Measurements from ENCODE around the gene MEP1A.
"Not testable (repeated sequence)": the region's sequence is repeated elsewhere in the genome, so short reads cannot be mapped to it uniquely, and the experiment has no call there.

The MEP1A gene

GRCh38 chr6:46774736-46775135 is 18.5 kb upstream of the MEP1A start:
- not testable (repeated sequence) for H3K4ac ChIP-seq (ENCODE audit: low read length); H3K4me1 ChIP-seq (ENCODE audit: control insufficient read depth in 2 of 2, insufficient read depth in 1 of 2, low read depth in 1 of 2, low read length in 2 of 2)

GRCh38 chr6:46776070-46776712 is 17.0 kb upstream of the MEP1A start:
- H3K18ac ChIP-seq (ENCODE audit: low read length) = no peak overlapping the region
- no peak overlapping the region for H2AK5ac ChIP-seq (ENCODE audit: low read depth, low read length)
- H3K4ac ChIP-seq (ENCODE audit: low read length) = no peak overlapping the region
- no peak overlapping the region for H3K4me3 ChIP-seq (ENCODE audit: low read length in 2 of 2)
- H3K4me1 ChIP-seq (ENCODE audit: control insufficient read depth in 2 of 2, insufficient read depth in 1 of 2, low read depth in 1 of 2, low read length in 2 of 2) = no peaks in the 10 kb centered on the region
- H3K9me3 ChIP-seq (replicated peaks in 1 of 2; ENCODE audit: control insufficient read depth in 2 of 2, insufficient read depth in 1 of 2, low read depth in 1 of 2, low read length in 2 of 2) = no peaks in the 10 kb centered on the region
- no peak overlapping the region for H3K9ac ChIP-seq (ENCODE audit: low read depth, low read length, poor library complexity)
- no peaks in the 10 kb centered on the region for H3K79me1 ChIP-seq (ENCODE audit: low read depth, low read length)
- no peaks in the 10 kb centered on the region for H3K36me3 ChIP-seq (replicated peaks in 1 of 2; ENCODE audit: control insufficient read depth in 2 of 2, insufficient read depth in 2 of 2, low read length in 2 of 2)
- no peak overlapping the region for H4K91ac ChIP-seq (ENCODE audit: low read depth, low read length, poor library complexity)
- no peak overlapping the region for H2BK5ac ChIP-seq (ENCODE audit: low read length)
- no CpG with 5 or more reads among the region's 5 CpGs for WGBS, 2 donors (ENCODE audit: extremely low coverage in 2 of 2, insufficient read length in 2 of 2, insufficient replicate concordance in 1 of 2)
- no peak overlapping the region for H2BK120ac ChIP-seq (ENCODE audit: low read depth, low read length)
- H3K14ac ChIP-seq (ENCODE audit: low read length) = no peak overlapping the region
- H3K27ac ChIP-seq (replicated peaks; ENCODE audit: low read length) = no peak overlapping the region
- no peak overlapping the region for H2BK15ac ChIP-seq (ENCODE audit: low read length)
- DNase-seq (ENCODE audit: low spot score) = no peak
- H2BK12ac ChIP-seq (ENCODE audit: low read length) = no peak overlapping the region
- no peak overlapping the region for H2AFZ ChIP-seq (ENCODE audit: low read length)
- no peak overlapping the region for H3K4me2 ChIP-seq (ENCODE audit: insufficient read depth, low read length, poor library complexity, severe bottlenecking)
- no peaks in the 10 kb centered on the region for H3K27me3 ChIP-seq (ENCODE audit: control insufficient read depth in 3 of 3, insufficient read depth in 3 of 3, low read depth in 1 of 3, low read length in 3 of 3)
- H3K23ac ChIP-seq (ENCODE audit: low read depth, low read length, poor library complexity) = no peak overlapping the region
- H4K8ac ChIP-seq (ENCODE audit: low read depth, low read length) = no peak overlapping the region

More at GRCh38 chr6:46774736-46775135, 18.5 kb upstream of the MEP1A start:
- not testable (repeated sequence) for H4K8ac ChIP-seq (ENCODE audit: low read depth, low read length); H2BK12ac ChIP-seq (ENCODE audit: low read length); H3K23ac ChIP-seq (ENCODE audit: low read depth, low read length, poor library complexity); H2AK5ac ChIP-seq (ENCODE audit: low read depth, low read length); H2BK120ac ChIP-seq (ENCODE audit: low read depth, low read length); H3K79me1 ChIP-seq (ENCODE audit: low read depth, low read length); H3K4me2 ChIP-seq (ENCODE audit: insufficient read depth, low read length, poor library complexity, severe bottlenecking); H2BK15ac ChIP-seq (ENCODE audit: low read length); H2AFZ ChIP-seq (ENCODE audit: low read length); H3K18ac ChIP-seq (ENCODE audit: low read length); H2BK5ac ChIP-seq (ENCODE audit: low read length); H4K91ac ChIP-seq (ENCODE audit: low read depth, low read length, poor library complexity); H3K14ac ChIP-seq (ENCODE audit: low read length); H3K27ac ChIP-seq (replicated peaks; ENCODE audit: low read length); H3K27me3 ChIP-seq (ENCODE audit: control insufficient read depth in 3 of 3, insufficient read depth in 3 of 3, low read depth in 1 of 3, low read length in 3 of 3); H3K36me3 ChIP-seq (replicated peaks in 1 of 2; ENCODE audit: control insufficient read depth in 2 of 2, insufficient read depth in 2 of 2, low read length in 2 of 2); DNase-seq (ENCODE audit: low spot score); H3K9ac ChIP-seq (ENCODE audit: low read depth, low read length, poor library complexity); H3K4me3 ChIP-seq (ENCODE audit: low read length in 2 of 2); H3K9me3 ChIP-seq (replicated peaks in 1 of 2; ENCODE audit: control insufficient read depth in 2 of 2, insufficient read depth in 1 of 2, low read depth in 1 of 2, low read length in 2 of 2)
- no CpG with 5 or more reads among the region's 24 CpGs for WGBS, 2 donors (ENCODE audit: extremely low coverage in 2 of 2, insufficient read length in 2 of 2, insufficient replicate concordance in 1 of 2)

- Histone ChIP-seq H2BK12ac (ENCODE audit: low read length) (no peak overlapping the region), H2AFZ (ENCODE audit: low read length) (no peak overlapping the region), H2BK15ac (ENCODE audit: low read length) (no peak overlapping the region), H4K91ac (ENCODE audit: low read depth, low read length, poor library complexity) (no peak overlapping the region), H3K9me3 (replicated peaks in 1 of 2; ENCODE audit: control insufficient read depth in 2 of 2, insufficient read depth in 1 of 2, low read depth in 1 of 2, low read length in 2 of 2) (no peaks in the 10 kb centered on the region), H3K27ac (replicated peaks; ENCODE audit: low read length) (no peak overlapping the region), H3K14ac (ENCODE audit: low read length) (no peak overlapping the region), H3K18ac (ENCODE audit: low read length) (no peak overlapping the region), H2BK120ac (ENCODE audit: low read depth, low read length) (no peak overlapping the region), H4K8ac (ENCODE audit: low read depth, low read length) (no peak overlapping the region), H3K9ac (ENCODE audit: low read depth, low read length, poor library complexity) (no peak overlapping the region), H3K4me1 (ENCODE audit: control insufficient read depth in 2 of 2, insufficient read depth in 1 of 2, low read depth in 1 of 2, low read length in 2 of 2) (no peaks in the 10 kb centered on the region), H2AK5ac (ENCODE audit: low read depth, low read length) (no peak overlapping the region), H3K36me3 (replicated peaks in 1 of 2; ENCODE audit: control insufficient read depth in 2 of 2, insufficient read depth in 2 of 2, low read length in 2 of 2) (no peaks in the 10 kb centered on the region), H3K79me1 (ENCODE audit: low read depth, low read length) (no peaks in the 10 kb centered on the region), H3K23ac (ENCODE audit: low read depth, low read length, poor library complexity) (no peak overlapping the region), H3K27me3 (ENCODE audit: control insufficient read depth in 3 of 3, insufficient read depth in 3 of 3, low read depth in 1 of 3, low read length in 3 of 3) (no peaks in the 10 kb centered on the region), H3K4ac (ENCODE audit: low read length) (no peak overlapping the region), H2BK5ac (ENCODE audit: low read length) (no peak overlapping the region), H3K4me2 (ENCODE audit: insufficient read depth, low read length, poor library complexity, severe bottlenecking) (no peak overlapping the region), H3K4me3 (ENCODE audit: low read length in 2 of 2) (no peak overlapping the region)
- no CpG with 5 or more reads among the region's 12 CpGs for WGBS, 2 donors (ENCODE audit: extremely low coverage in 2 of 2, insufficient read length in 2 of 2, insufficient replicate concordance in 1 of 2)
- no peak for DNase-seq (ENCODE audit: low spot score)
Measured at GRCh38 chr6:46777476-46778346, 15.5 kb upstream of the MEP1A start.

All from neuronal stem cell (in vitro differentiated cells).